ENCODE measurements around the gene SPATS2L. TPM values are rescaled to one million over a fixed set of nuclear protein-coding genes. Genes with fewer than 3 reads are reported as not detected.
A peak's percentile ranks its signal among the peaks of the same experiment; 100 is the strongest.

Gene SPATS2L
- total RNA-seq, 1 donor: 65.6 TPM

DNA sequence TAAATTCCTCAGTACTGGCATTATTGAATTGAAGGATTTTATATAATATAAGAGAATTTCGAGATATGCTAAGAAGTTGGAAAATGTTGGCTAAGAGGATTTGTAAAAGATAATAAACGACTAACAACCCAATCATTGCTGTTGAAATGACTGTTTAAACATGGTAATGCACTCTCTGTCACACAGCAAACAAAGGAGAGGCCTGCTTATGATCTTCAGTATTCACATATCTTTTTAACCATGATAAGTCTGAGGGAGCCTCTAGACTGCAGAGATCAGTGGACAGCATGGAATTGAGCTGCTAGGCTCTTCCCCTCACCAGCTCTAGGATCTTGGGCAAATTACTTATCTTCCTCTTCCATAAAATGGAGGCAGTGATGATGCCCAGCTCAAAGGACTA lies 200.7 kb downstream of the SPATS2L start:
- DNase-seq (ENCODE audit: low read depth): no peak
- TF ChIP-seq CTCF (IDR thresholded peaks at IDR 0.05; ENCODE audit: insufficient read depth, low read depth, low read length): no peak
- no peak overlapping the region for H3K4me3 ChIP-seq (ENCODE audit: low read depth, low read length)

GRCh38 chr2:200509235-200509611 lies 202.7 kb downstream of the SPATS2L start:
- peak overlapping the region; percentile 82 for H3K4me3 ChIP-seq (ENCODE audit: low read depth, low read length)
- no peak for TF ChIP-seq CTCF (IDR thresholded peaks at IDR 0.05; ENCODE audit: insufficient read depth, low read depth, low read length)
- no peak for DNase-seq (ENCODE audit: low read depth)

GRCh38 chr2:200509612-200510433 lies 203.3 kb downstream of the SPATS2L start, which contains the start of gene KCTD18:
KCTD18 (minus strand) TSS chr2:200510068; CDS start chr2:200507016, 3,052 bp downstream.
- DNase-seq (ENCODE audit: low read depth): peak; percentile 87
- peak; percentile 81 for TF ChIP-seq CTCF (IDR thresholded peaks at IDR 0.05; ENCODE audit: insufficient read depth, low read depth, low read length)
- H3K4me3 ChIP-seq (ENCODE audit: low read depth, low read length): peak within 1 kb of the TSS; percentile 82

DNA sequence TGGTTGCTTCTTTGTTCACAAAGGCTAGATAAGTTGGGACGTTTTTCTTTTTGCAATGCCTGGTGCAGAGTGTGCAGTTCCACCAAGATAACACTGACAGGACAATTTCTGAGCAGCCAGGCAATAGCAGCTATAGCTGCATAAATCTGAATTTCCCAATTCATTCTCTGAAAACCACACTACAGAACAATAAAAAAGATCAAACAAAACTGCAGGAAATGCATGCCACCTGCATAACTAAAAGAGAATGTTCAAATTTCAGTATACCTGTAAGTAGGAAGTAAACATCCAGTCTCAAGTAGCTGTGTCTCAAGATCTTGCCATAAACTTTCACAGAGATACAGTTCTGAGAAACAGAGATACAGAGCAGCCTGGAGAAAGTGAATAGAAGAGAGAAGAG lies 208.7 kb downstream of the SPATS2L start:
- no peak for DNase-seq (ENCODE audit: low read depth)
- TF ChIP-seq CTCF (IDR thresholded peaks at IDR 0.05; ENCODE audit: insufficient read depth, low read depth, low read length): no peak
- no peak overlapping the region for H3K4me3 ChIP-seq (ENCODE audit: low read depth, low read length)

DNA sequence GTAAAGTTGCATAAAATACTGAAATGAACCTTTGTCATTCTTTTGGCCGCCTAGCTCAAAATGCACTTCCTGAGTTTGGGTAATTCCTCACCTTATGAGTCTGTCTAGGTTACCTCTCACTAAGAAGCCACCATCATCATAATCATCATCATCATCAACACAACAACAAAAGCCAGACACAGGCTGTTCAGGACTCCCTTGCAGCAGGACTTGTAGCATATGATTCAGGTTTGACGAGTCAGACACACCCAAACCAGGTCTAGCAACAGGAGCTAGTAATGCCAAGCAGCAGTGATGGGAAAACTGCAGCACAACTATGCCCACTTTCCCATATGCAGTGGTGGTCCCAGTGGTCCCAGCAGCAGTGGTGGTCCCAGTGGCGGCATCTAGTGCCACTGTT lies 216.7 kb downstream of the SPATS2L start:
- DNase-seq (ENCODE audit: low read depth): no peak
- no peak overlapping the region for H3K4me3 ChIP-seq (ENCODE audit: low read depth, low read length)
- TF ChIP-seq CTCF (IDR thresholded peaks at IDR 0.05; ENCODE audit: insufficient read depth, low read depth, low read length): no peak

- DNase-seq (ENCODE audit: low read depth): no peak
- H3K4me3 ChIP-seq (ENCODE audit: low read depth, low read length): no peak overlapping the region
- no peak for TF ChIP-seq CTCF (IDR thresholded peaks at IDR 0.05; ENCODE audit: insufficient read depth, low read depth, low read length)
These were observed 217.1 kb downstream of the SPATS2L start for GRCh38 chr2:200523604-200524003.

Measured in fibroblast of villous mesenchyme (primary cell).